ENCODE measurements around the gene CGB5.
"Not testable (repeated sequence)": the region's sequence is repeated elsewhere in the genome, so short reads cannot be mapped to it uniquely, and the experiment has no call there.

Gene CGB5

DNA sequence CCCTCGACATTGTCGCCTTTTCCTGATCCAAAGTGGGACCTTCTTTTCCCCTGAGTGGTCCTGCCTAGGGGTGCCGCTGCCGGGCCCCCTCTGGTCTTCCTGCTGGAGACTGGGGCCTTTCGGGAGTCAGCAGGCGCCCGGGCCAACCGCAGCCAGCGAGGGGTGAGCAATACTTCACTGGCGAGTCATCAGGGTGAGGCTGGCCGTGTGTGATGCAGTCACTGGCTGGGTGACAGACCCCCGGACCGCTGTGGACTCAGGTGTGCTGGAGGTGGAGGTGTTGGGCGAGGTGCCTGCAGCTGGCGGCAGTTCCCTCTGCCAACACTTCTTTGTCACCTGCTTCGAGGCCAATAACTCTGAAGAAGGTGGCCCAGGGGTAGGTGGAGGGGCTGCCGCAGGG lies 1.5 kb upstream of the CGB5 start:
- no peak overlapping the region for H3K4me3 ChIP-seq (replicated peaks; ENCODE audit: insufficient read depth, low read length)
- DNase-seq (ENCODE audit: low read depth in 1 of 2, low spot score in 1 of 2), result no peak
- H3K27me3 ChIP-seq (ENCODE audit: insufficient read depth, poor library complexity, severe bottlenecking), result no peaks in the 10 kb centered on the region
- H3K27ac ChIP-seq (replicated peaks), result no peak overlapping the region
- TF ChIP-seq POLR2AphosphoS5 (IDR thresholded peaks at IDR 0.05; ENCODE audit: low read depth) (no peak), GABPA (IDR thresholded peaks at IDR 0.05; ENCODE audit: low read depth) (no peak), SPI1 (IDR thresholded peaks at IDR 0.05; ENCODE audit: borderline replicate concordance, low read depth) (no peak)
- TF ChIP-seq, protein P1, sequence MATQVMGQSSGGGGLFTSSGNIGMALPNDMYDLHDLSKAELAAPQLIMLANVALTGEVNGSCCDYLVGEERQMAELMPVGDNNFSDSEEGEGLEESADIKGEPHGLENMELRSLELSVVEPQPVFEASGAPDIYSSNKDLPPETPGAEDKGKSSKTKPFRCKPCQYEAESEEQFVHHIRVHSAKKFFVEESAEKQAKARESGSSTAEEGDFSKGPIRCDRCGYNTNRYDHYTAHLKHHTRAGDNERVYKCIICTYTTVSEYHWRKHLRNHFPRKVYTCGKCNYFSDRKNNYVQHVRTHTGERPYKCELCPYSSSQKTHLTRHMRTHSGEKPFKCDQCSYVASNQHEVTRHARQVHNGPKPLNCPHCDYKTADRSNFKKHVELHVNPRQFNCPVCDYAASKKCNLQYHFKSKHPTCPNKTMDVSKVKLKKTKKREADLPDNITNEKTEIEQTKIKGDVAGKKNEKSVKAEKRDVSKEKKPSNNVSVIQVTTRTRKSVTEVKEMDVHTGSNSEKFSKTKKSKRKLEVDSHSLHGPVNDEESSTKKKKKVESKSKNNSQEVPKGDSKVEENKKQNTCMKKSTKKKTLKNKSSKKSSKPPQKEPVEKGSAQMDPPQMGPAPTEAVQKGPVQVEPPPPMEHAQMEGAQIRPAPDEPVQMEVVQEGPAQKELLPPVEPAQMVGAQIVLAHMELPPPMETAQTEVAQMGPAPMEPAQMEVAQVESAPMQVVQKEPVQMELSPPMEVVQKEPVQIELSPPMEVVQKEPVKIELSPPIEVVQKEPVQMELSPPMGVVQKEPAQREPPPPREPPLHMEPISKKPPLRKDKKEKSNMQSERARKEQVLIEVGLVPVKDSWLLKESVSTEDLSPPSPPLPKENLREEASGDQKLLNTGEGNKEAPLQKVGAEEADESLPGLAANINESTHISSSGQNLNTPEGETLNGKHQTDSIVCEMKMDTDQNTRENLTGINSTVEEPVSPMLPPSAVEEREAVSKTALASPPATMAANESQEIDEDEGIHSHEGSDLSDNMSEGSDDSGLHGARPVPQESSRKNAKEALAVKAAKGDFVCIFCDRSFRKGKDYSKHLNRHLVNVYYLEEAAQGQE (IDR thresholded peaks at IDR 0.05; ENCODE audit: insufficient replicate concordance, low read depth), result no peak

DNA sequence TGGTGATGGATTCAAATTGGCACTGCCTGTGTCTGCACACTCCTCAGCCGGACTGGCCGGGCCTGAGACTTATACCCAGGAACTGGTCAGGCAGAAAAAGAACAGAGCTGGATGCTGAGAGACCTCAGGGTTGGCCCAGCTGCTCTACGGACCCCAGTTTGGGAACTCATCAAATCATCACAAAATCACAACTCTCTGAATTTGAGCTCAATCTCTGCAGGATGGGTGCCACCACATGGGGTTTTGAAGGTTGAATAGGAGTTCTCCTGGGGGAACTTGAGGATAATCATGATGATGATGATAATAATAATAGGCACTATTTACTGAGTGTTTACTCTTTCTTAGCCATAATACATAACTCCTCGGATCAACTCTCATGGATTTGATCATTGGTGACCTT lies 982 bp upstream of the CGB5 start:
- H3K4me3 ChIP-seq (replicated peaks; ENCODE audit: insufficient read depth, low read length); H3K27ac ChIP-seq (replicated peaks); DNase-seq (ENCODE audit: low read depth in 1 of 2, low spot score in 1 of 2); H3K27me3 ChIP-seq (ENCODE audit: insufficient read depth, poor library complexity, severe bottlenecking): not testable (repeated sequence)

DNA sequence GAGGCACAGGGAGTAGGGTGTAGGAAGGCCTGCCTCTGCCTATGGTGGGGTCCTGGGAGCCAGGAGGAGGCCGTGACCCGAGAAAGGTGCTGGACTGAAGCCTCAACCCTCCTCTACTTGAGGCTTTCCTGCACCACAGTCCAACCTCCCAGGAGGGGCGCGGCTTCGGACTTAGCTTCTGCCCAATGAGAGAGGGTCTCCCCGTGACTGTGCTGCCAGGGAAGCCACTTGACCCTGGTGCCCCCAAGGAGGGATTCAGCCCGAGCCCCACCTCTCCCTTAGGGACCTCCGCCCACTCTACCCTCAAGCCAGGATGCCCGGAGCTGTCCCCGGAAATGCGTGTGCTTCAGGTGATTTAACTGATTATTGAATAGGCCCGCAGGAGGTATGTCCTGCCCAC lies 5.4 kb downstream of the CGB5 start, which contains the start of gene CGB8:
TSS of gene CGB8 (minus strand) at position 101 of the 400 bp plus-strand sequence. CDS start 372 bp downstream, outside the sequence.
- DNase-seq (ENCODE audit: low read depth in 1 of 2, low spot score in 1 of 2); H3K27ac ChIP-seq (replicated peaks); H3K4me3 ChIP-seq (replicated peaks; ENCODE audit: insufficient read depth, low read length); H3K27me3 ChIP-seq (ENCODE audit: insufficient read depth, poor library complexity, severe bottlenecking): not testable (repeated sequence)

DNA sequence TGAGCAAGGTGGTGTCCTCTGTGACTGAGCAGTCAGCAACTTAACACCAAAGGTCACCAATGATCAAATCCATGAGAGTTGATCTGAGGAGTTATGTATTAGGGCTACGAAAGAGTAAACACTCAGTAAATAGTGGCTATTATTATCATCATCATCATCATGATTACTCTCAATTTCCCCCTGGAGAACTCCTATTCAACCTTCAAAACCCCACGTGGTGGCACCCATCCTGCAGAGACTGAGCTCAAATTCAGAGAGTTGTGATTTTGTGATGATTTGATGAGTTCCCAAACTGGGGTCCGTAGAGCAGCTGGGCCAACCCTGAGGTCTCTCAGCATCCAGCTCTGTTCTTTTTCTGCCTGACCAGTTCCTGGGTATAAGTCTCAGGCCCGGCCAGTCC lies 6.2 kb downstream of the CGB5 start:
- DNase-seq (ENCODE audit: low read depth in 1 of 2, low spot score in 1 of 2); H3K4me3 ChIP-seq (replicated peaks; ENCODE audit: insufficient read depth, low read length); H3K27ac ChIP-seq (replicated peaks); H3K27me3 ChIP-seq (ENCODE audit: insufficient read depth, poor library complexity, severe bottlenecking): not testable (repeated sequence)

- H3K27me3 ChIP-seq (ENCODE audit: insufficient read depth, poor library complexity, severe bottlenecking); H3K4me3 ChIP-seq (replicated peaks; ENCODE audit: insufficient read depth, low read length); DNase-seq (ENCODE audit: low read depth in 1 of 2, low spot score in 1 of 2); H3K27ac ChIP-seq (replicated peaks): not testable (repeated sequence)
Measured at GRCh38 chr19:49050376-49051033, 6.9 kb downstream of the CGB5 start.

DNA sequence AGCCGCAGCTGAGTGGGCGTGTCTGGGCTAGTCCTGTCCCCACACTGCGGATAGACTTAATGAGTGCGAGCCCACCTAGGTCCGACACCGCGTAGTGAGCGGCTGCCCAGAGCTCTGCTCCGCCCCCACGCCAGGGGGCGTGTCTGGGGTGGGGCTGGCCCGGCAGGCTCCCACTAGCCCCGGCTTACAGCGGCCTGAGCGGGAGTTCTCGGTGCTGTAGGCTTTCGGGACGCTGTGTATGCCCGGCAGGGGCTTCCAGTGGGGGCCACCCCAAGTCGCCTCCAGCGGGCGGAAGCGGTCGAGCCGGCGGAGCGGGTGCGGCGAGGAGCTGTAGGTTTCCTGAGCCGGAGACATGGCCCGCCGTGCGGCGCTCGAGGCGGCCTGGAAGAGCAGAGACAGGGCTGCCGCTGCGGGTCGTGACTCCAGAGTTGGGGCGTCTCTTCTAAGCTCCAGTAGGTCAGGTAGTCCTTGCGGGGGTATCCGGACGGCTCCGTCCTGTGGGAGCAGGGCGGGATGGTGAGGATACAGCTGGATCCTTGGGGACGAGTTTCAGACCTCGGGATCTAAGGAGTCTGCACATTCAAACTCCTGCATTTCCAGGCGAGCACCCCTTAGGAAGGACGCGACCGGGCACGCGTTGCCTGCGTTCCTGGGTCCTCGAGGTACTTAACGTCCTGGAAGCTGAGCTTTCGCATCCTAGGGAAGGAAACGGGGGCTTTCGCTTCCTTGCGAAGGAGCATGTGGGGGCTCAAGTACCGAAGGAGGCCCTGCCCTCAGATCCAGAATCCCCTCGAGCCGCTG lies 12.7 kb downstream of the CGB5 start:
- TF ChIP-seq SPI1 (IDR thresholded peaks at IDR 0.05; ENCODE audit: borderline replicate concordance, low read depth), result no peak
- TF ChIP-seq, protein P2, sequence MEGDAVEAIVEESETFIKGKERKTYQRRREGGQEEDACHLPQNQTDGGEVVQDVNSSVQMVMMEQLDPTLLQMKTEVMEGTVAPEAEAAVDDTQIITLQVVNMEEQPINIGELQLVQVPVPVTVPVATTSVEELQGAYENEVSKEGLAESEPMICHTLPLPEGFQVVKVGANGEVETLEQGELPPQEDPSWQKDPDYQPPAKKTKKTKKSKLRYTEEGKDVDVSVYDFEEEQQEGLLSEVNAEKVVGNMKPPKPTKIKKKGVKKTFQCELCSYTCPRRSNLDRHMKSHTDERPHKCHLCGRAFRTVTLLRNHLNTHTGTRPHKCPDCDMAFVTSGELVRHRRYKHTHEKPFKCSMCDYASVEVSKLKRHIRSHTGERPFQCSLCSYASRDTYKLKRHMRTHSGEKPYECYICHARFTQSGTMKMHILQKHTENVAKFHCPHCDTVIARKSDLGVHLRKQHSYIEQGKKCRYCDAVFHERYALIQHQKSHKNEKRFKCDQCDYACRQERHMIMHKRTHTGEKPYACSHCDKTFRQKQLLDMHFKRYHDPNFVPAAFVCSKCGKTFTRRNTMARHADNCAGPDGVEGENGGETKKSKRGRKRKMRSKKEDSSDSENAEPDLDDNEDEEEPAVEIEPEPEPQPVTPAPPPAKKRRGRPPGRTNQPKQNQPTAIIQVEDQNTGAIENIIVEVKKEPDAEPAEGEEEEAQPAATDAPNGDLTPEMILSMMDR (IDR thresholded peaks at IDR 0.05; ENCODE audit: insufficient read depth, low read length), result no peak
- TF ChIP-seq, protein P1 (IDR thresholded peaks at IDR 0.05; ENCODE audit: insufficient replicate concordance, low read depth), result no peak
- TF ChIP-seq GABPA (IDR thresholded peaks at IDR 0.05; ENCODE audit: low read depth), result no peak
- no peak for TF ChIP-seq POLR2AphosphoS5 (IDR thresholded peaks at IDR 0.05; ENCODE audit: low read depth)
- H3K4me3 ChIP-seq (replicated peaks; ENCODE audit: insufficient read depth, low read length), result peak overlapping the region; percentile 35
- H3K27me3 ChIP-seq (ENCODE audit: insufficient read depth, poor library complexity, severe bottlenecking), result peaks cover 48% of the 10 kb centered on the region
- DNase-seq (ENCODE audit: low read depth in 1 of 2, low spot score in 1 of 2), result peak; percentile 9 to 15
- H3K27ac ChIP-seq (replicated peaks), result no peak overlapping the region

DNA sequence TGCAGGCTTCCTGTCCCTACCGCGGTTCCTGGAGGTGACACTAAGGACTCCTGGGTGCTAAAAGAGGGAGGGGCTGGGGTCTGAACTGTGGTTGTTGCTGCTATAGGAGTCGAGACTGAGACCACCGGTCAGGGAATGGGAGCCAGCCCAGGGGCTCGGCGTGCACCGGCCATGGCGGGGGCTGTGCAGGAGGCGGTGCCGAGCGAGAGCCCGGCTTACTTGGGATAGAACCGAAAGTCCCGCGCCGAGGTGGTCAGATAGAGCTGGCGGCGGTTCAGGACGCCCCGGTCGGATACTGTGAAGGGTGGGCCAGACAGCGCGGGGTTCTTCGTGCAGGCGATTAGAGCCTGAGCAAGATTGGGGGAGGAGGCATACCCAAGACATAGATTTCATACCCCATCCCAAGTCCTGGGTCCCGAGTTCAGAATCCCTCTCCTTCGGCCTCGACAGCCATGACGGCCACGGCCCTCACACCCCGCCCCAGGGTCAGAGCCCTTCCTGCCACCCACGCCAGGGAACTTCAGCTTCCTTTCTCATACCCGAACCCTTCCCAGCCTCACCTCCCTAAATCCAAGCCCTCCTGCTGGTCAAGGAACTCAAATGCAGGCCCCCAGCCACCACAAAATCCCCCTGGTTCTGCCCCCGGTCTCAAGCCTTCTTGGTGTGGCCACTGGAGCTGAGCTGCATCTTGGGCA lies 13.4 kb downstream of the CGB5 start:
- H3K27ac ChIP-seq (replicated peaks); H3K4me3 ChIP-seq (replicated peaks; ENCODE audit: insufficient read depth, low read length); DNase-seq (ENCODE audit: low read depth in 1 of 2, low spot score in 1 of 2): not testable (repeated sequence)
- H3K27me3 ChIP-seq (ENCODE audit: insufficient read depth, poor library complexity, severe bottlenecking), result peaks cover 52% of the 10 kb centered on the region
